ENCODE data around the gene DUSP2.

- TF ChIP-seq EZH2 (IDR thresholded peaks at IDR 0.05; ENCODE audit: borderline replicate concordance, insufficient read depth, low read depth, low read length, poor library complexity, severe bottlenecking) (no peak), CTCF (IDR thresholded peaks at IDR 0.05) (no peak)
These were observed 22.3 kb upstream of the DUSP2 start for GRCh38 chr2:96167407-96168013.

Measured in B cell (primary cell).